MM.1S (cell line): ENCODE results near the gene CHD6.

Source experiments
- DNase-seq: peaks from one replicate; pipeline ENCODE4 v3.0.0-alpha.2; 2015
- H2AFZ ChIP-seq: fragments of 300-600 bp; sonication (generic); 2 replicates; pipeline ENCODE4 v1.6.0; 2016; ENCODE audit warnings: antibody characterized with exemption, low read length
- H3F3A ChIP-seq: fragments of 300-600 bp; sonication (generic); 2 replicates; pipeline ENCODE4 v1.6.1; 2016; ENCODE audit warnings: mild to moderate bottlenecking, antibody characterized with exemption, low read length, moderate library complexity, mixed read lengths; ENCODE audit not compliant: insufficient read depth
- H3K27ac ChIP-seq: fragments of 300-600 bp; sonication (generic); 2 replicates; pipeline ENCODE4 v1.5.1; 2016; ENCODE audit warnings: mild to moderate bottlenecking, low read length
- H3K27me3 ChIP-seq: fragments of 300-600 bp; sonication (generic); replicated peaks from 2 replicates; pipeline ENCODE4 v1.6.0; 2016; ENCODE audit warnings: low read length; ENCODE audit not compliant: insufficient read depth
- H3K36me3 ChIP-seq: fragments of 300-600 bp; sonication (generic); replicated peaks from 2 replicates; pipeline ENCODE4 v1.6.1; 2016; ENCODE audit warnings: mild to moderate bottlenecking, low read length, mixed read lengths; ENCODE audit not compliant: insufficient read depth
- H3K4me1 ChIP-seq: fragments of 300-600 bp; sonication (generic); 2 replicates; pipeline ENCODE4 v1.6.1; 2016; ENCODE audit warnings: low read length, mixed read lengths
- H3K4me2 ChIP-seq: fragments of 300-600 bp; sonication (generic); 2 replicates; pipeline ENCODE4 v1.6.0; 2016; ENCODE audit warnings: low read depth, low read length
- H3K4me3 ChIP-seq: fragments of 300-600 bp; sonication (generic); 2 replicates; pipeline ENCODE4 v1.5.1; 2016; ENCODE audit warnings: low read length, mixed read lengths
- H3K79me2 ChIP-seq: fragments of 300-600 bp; sonication (generic); 2 replicates; pipeline ENCODE4 v1.6.1; 2016; ENCODE audit warnings: mixed run types, low read length, mixed read lengths
- H3K9ac ChIP-seq: fragments of 300-600 bp; sonication (generic); 2 replicates; pipeline ENCODE4 v1.6.1; 2016; ENCODE audit warnings: low read length, mixed read lengths
- H3K9me2 ChIP-seq: fragments of 300-600 bp; sonication (generic); replicated peaks from 2 replicates; pipeline ENCODE4 v1.6.1; 2016; ENCODE audit warnings: mild to moderate bottlenecking, low read length, mixed read lengths; ENCODE audit not compliant: insufficient read depth
- H3K9me3 ChIP-seq: fragments of 300-600 bp; sonication (generic); replicated peaks from 2 replicates; pipeline ENCODE4 v1.6.1; 2016; ENCODE audit warnings: mild to moderate bottlenecking, low read length, mixed read lengths; ENCODE audit not compliant: insufficient read depth
- H4K20me1 ChIP-seq: fragments of 300-600 bp; sonication (generic); 2 replicates; pipeline ENCODE4 v1.6.1; 2016; ENCODE audit warnings: mild to moderate bottlenecking, low read length, moderate library complexity, mixed read lengths; ENCODE audit not compliant: insufficient read depth
- EZH2 ChIP-seq: fragments of 300-600 bp; sonication (generic); optimal IDR thresholded peaks from 2 replicates; pipeline ENCODE3; 2017; ENCODE audit warnings: low read depth, mild to moderate bottlenecking, antibody characterized with exemption, low read length, mixed read lengths
- EZH2phosphoT487 ChIP-seq: fragments of 300-600 bp; sonication (generic); IDR thresholded peaks from 2 replicates; pipeline ENCODE4 v1.6.1; 2018; ENCODE audit warnings: antibody characterized with exemption, low read length
- TF ChIP-seq, protein P1 (sequence below): fragments of 300-600 bp; sonication (generic); IDR thresholded peaks from 2 replicates; pipeline ENCODE4 v1.5.1; 2016; ENCODE audit warnings: antibody characterized with exemption, low read length, mixed read lengths

The CHD6 gene

DNA sequence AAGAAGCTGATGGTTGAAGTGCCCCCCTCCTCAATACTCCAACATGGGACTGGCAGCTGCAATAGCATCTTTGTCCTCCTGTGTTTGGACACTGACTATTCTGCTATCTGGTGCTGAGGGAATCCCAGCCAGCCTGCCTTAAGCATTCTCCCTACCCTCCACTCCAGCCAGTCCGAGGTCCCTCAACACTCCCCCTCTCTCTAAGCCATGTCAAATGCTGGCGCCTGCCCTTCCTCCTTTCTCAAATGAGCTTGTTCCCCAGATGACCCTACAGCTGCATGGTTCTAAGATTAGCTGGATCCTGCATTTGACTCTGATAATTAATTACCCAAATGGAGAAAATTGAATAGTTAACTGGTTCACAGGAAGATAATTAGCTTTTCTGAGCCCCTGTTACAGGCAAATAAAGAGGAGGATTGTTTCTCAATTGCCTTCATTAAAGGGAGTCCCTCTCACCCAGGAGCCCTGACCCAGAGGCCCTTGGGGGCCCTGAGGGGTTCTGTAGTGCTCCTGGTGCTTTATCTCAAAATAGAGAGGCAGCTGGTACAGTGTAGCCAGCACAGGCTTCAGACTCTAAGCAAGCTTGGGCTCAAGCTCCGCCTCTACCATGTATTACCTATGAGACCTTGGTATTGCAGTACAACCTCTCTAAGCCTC is 37.9 kb upstream of the CHD6 start:
- no peaks in the 10 kb centered on the region for H3K9me3 ChIP-seq
- no peak overlapping the region for H2AFZ ChIP-seq
- no peaks in the 10 kb centered on the region for H3F3A ChIP-seq
- no peak for DNase-seq
- H3K79me2 ChIP-seq = no peaks in the 10 kb centered on the region
- no peaks in the 10 kb centered on the region for H4K20me1 ChIP-seq
- H3K9me2 ChIP-seq = no peaks in the 10 kb centered on the region
- no peak overlapping the region for H3K4me3 ChIP-seq
- H3K27me3 ChIP-seq = no peaks in the 10 kb centered on the region
- TF ChIP-seq, protein P1, sequence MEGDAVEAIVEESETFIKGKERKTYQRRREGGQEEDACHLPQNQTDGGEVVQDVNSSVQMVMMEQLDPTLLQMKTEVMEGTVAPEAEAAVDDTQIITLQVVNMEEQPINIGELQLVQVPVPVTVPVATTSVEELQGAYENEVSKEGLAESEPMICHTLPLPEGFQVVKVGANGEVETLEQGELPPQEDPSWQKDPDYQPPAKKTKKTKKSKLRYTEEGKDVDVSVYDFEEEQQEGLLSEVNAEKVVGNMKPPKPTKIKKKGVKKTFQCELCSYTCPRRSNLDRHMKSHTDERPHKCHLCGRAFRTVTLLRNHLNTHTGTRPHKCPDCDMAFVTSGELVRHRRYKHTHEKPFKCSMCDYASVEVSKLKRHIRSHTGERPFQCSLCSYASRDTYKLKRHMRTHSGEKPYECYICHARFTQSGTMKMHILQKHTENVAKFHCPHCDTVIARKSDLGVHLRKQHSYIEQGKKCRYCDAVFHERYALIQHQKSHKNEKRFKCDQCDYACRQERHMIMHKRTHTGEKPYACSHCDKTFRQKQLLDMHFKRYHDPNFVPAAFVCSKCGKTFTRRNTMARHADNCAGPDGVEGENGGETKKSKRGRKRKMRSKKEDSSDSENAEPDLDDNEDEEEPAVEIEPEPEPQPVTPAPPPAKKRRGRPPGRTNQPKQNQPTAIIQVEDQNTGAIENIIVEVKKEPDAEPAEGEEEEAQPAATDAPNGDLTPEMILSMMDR = no peak
- TF ChIP-seq EZH2phosphoT487 (no peak), EZH2 (no peak)
- H3K4me1 ChIP-seq = no peaks in the 10 kb centered on the region
- H3K4me2 ChIP-seq = no peak overlapping the region
- no peaks in the 10 kb centered on the region for H3K36me3 ChIP-seq
- H3K9ac ChIP-seq = no peak overlapping the region
- H3K27ac ChIP-seq = no peak overlapping the region

DNA sequence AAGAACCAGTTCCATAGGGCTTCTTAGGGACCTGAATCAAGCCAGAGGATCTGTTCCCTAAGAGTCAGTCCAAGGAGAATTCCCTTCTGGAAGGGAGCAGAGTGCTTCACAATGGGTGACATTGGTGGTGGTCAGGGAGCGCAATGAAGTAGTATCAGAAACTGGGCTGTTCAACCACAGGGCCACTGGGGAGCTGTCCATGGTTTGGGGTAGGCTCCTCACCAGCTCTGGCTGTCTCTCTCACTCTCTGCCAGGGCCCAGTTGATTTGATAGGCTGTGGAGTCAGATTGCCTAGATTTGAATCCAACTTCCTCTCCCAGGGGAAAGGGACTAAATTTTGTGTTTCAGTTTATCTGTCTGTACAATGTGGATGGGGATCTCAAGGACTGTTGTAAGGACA is 36.7 kb upstream of the CHD6 start:
- TF ChIP-seq EZH2 (no peak), EZH2phosphoT487 (no peak)
- TF ChIP-seq, protein P1 = no peak
- H3K4me1 ChIP-seq = no peaks in the 10 kb centered on the region
- no peaks in the 10 kb centered on the region for H4K20me1 ChIP-seq
- no peaks in the 10 kb centered on the region for H3K27me3 ChIP-seq
- H3F3A ChIP-seq = no peaks in the 10 kb centered on the region
- H2AFZ ChIP-seq = no peak overlapping the region
- H3K79me2 ChIP-seq = no peaks in the 10 kb centered on the region
- H3K9me2 ChIP-seq = no peaks in the 10 kb centered on the region
- H3K9me3 ChIP-seq = no peaks in the 10 kb centered on the region
- no peaks in the 10 kb centered on the region for H3K36me3 ChIP-seq
- no peak for DNase-seq
- no peak overlapping the region for H3K4me3 ChIP-seq
- H3K4me2 ChIP-seq = no peak overlapping the region
- no peak overlapping the region for H3K27ac ChIP-seq
- no peak overlapping the region for H3K9ac ChIP-seq

DNA sequence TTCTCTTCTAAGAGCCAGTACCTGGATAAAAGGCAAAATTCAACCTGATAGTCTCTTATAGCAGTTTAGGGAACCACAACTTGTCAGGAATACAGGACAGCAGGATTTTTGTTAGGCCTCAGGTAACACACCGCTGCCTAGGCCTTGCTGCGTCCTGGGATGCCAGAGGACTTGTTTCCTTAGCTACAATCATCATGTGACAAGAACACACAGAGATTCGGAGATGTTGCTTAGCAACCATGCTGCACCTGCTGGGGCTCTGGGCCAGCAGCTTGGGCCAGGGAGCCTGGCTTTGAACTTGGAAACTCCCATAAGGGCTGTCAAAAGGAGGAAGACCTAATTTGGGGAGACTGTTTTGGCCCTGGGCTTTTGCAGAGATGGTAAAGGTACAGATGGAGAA is 36.1 kb upstream of the CHD6 start:
- TF ChIP-seq EZH2 (no peak), EZH2phosphoT487 (no peak)
- TF ChIP-seq, protein P1 = no peak
- Histone ChIP-seq H2AFZ (no peak overlapping the region), H3K4me3 (no peak overlapping the region), H3K27ac (no peak overlapping the region), H3K9me3 (no peaks in the 10 kb centered on the region), H3K4me2 (no peak overlapping the region), H3K79me2 (no peaks in the 10 kb centered on the region), H3F3A (no peaks in the 10 kb centered on the region), H3K27me3 (no peaks in the 10 kb centered on the region), H3K9ac (no peak overlapping the region), H3K36me3 (no peaks in the 10 kb centered on the region), H4K20me1 (no peaks in the 10 kb centered on the region), H3K9me2 (no peaks in the 10 kb centered on the region), H3K4me1 (peaks cover 2% of the 10 kb centered on the region; the same call in 1 of the 2 replicates)
- DNase-seq = no peak
